RCC 7860 (cell line): Measurements from ENCODE around the gene NDOR1.
A peak's percentile ranks its signal among the peaks of the same experiment; 100 is the strongest.

Experiments used
- DNase-seq: peaks from one replicate; pipeline ENCODE4 v3.0.0-alpha.2; 2015; ENCODE audit warnings: low spot score
- FAIRE-seq: peaks from 2 replicates; lab custom pipeline; 2012; peaks lifted over from hg19 to GRCh38; lab: Jason Lieb, UNC

Gene NDOR1

GRCh38 chr9:137195525-137196220 lies 9.8 kb upstream of the NDOR1 start:
- DNase-seq, result no peak
- no peak for FAIRE-seq

GRCh38 chr9:137198051-137198901 lies 7.2 kb upstream of the NDOR1 start:
- DNase-seq, result no peak
- no peak for FAIRE-seq

- DNase-seq (no peak), FAIRE-seq (no peak)
Measured at GRCh38 chr9:137198902-137199283, 6.6 kb upstream of the NDOR1 start.

GRCh38 chr9:137199411-137200121 lies 5.9 kb upstream of the NDOR1 start:
- FAIRE-seq, result no peak

GRCh38 chr9:137200311-137201204 lies 4.9 kb upstream of the NDOR1 start, which contains the start of gene TPRN:
TPRN (minus strand) TSS chr9:137200741; CDS start chr9:137200711, 30 bp downstream.
- peak; percentile 83 for FAIRE-seq
- DNase-seq, result peak; percentile 97

More at GRCh38 chr9:137199411-137200121, 5.9 kb upstream of the NDOR1 start:
- DNase-seq, result no peak

- FAIRE-seq (no peak), DNase-seq (no peak)
Measured at GRCh38 chr9:137201205-137201868, 4.2 kb upstream of the NDOR1 start.

GRCh38 chr9:137202966-137203365 lies 2.5 kb upstream of the NDOR1 start:
- DNase-seq (no peak), FAIRE-seq (no peak)

DNA sequence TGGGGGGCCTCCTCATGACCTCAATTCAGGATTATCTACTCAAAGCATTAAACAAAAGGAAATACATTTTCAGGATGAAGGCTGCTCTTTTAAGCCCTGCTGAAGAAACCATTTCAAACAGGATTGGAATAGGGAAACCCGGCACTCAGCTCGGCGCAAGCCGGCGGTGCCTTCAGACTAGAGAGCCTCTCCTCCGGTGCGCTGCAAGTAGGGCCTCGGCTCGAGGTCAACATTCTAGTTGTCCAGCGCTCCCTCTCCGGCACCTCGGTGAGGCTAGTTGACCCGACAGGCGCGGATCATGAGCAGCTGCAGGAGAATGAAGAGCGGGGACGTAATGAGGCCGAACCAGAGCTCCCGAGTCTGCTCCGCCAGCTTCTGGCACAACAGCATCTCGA lies 772 bp upstream of the NDOR1 start:
- FAIRE-seq (no peak), DNase-seq (no peak)

GRCh38 chr9:137206602-137207001 lies 1.1 kb downstream of the NDOR1 start:
- FAIRE-seq, result no peak

GRCh38 chr9:137211532-137211931 lies 6.0 kb downstream of the NDOR1 start:
- FAIRE-seq (no peak), DNase-seq (no peak)

More at GRCh38 chr9:137206602-137207001, 1.1 kb downstream of the NDOR1 start:
- DNase-seq, result no peak

- DNase-seq (no peak), FAIRE-seq (no peak)
Measured at GRCh38 chr9:137212520-137212919, 7.0 kb downstream of the NDOR1 start.

- FAIRE-seq (no peak), DNase-seq (no peak)
Measured at GRCh38 chr9:137213160-137214060, 7.9 kb downstream of the NDOR1 start.

DNA sequence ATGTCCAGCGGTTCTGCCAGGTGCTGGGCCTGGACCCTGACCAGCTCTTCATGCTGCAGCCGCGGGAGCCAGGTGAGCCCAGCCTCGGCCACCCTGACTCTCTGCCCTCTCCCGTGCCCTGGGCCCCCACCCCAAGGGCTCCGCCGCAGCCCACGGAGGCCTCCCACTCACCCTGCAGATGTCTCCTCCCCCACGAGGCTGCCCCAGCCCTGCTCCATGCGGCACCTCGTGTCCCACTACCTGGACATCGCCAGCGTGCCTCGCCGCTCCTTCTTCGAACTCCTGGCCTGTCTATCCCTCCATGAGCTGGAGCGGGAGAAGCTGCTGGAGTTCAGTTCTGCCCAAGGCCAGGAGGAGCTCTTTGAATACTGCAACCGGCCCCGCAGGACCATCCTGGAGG lies 9.1 kb downstream of the NDOR1 start:
- FAIRE-seq (no peak), DNase-seq (no peak)

GRCh38 chr9:137215196-137215986 lies 9.9 kb downstream of the NDOR1 start:
- FAIRE-seq, result no peak
- no peak for DNase-seq

- FAIRE-seq (no peak), DNase-seq (no peak)
Measured at GRCh38 chr9:137216188-137216965, 10.9 kb downstream of the NDOR1 start.

GRCh38 chr9:137217276-137218211 lies 12.0 kb downstream of the NDOR1 start:
- FAIRE-seq, result no peak

More at GRCh38 chr9:137217276-137218211, 12.0 kb downstream of the NDOR1 start:
- no peak for DNase-seq
